Neuronal stem cell (in vitro differentiated cells): Measurements from ENCODE around the gene CCDC192.

ENCODE experiments used
- DNase-seq: peaks from one replicate; pipeline ENCODE4 v3.0.0-alpha.2; 2013; ENCODE audit warnings: low spot score
- H2AFZ ChIP-seq: one replicate; pipeline ENCODE4 v1.6.1; 2013; ENCODE audit warnings: mild to moderate bottlenecking, low read length, inconsistent platforms
- H2AK5ac ChIP-seq: 2 replicates; pipeline ENCODE4 v1.6.1; 2013; ENCODE audit warnings: low read depth, mild to moderate bottlenecking, inconsistent platforms, low read length, moderate library complexity, mixed read lengths
- H2BK120ac ChIP-seq: 2 replicates; pipeline ENCODE4 v1.6.1; 2013; ENCODE audit warnings: low read depth, mild to moderate bottlenecking, inconsistent platforms, low read length, moderate library complexity, mixed read lengths
- H2BK12ac ChIP-seq: one replicate; pipeline ENCODE4 v1.6.1; 2013; ENCODE audit warnings: low read length, inconsistent platforms
- H2BK15ac ChIP-seq: 2 replicates; pipeline ENCODE4 v1.6.1; 2013; ENCODE audit warnings: mild to moderate bottlenecking, low read length, inconsistent platforms, mixed read lengths
- H2BK5ac ChIP-seq: one replicate; pipeline ENCODE4 v1.6.1; 2013; ENCODE audit warnings: inconsistent platforms, mild to moderate bottlenecking, low read length, moderate library complexity
- H3K14ac ChIP-seq: one replicate; pipeline ENCODE4 v1.6.1; 2013; ENCODE audit warnings: low read length, inconsistent platforms
- H3K18ac ChIP-seq: 2 replicates; pipeline ENCODE4 v1.6.1; 2013; ENCODE audit warnings: low read length, inconsistent platforms
- H3K23ac ChIP-seq: 2 replicates; pipeline ENCODE4 v1.6.1; 2013; ENCODE audit warnings: low read depth, mild to moderate bottlenecking, mixed read lengths, low read length, inconsistent platforms; ENCODE audit not compliant: poor library complexity
- H3K27ac ChIP-seq: replicated peaks from 3 replicates; pipeline ENCODE4 v1.5.1; 2013; ENCODE audit warnings: low read length, inconsistent platforms
- H3K27me3 ChIP-seq, 3 experiments: 2 replicates each; pipeline ENCODE4 v1.6.1; 2013; ENCODE audit warnings: low read length in 3 of 3, mild to moderate bottlenecking in 2 of 3, inconsistent platforms in 1 of 3, low read depth in 1 of 3, mixed read lengths in 1 of 3, moderate library complexity in 1 of 3; ENCODE audit not compliant: control insufficient read depth in 3 of 3, insufficient read depth in 3 of 3
- H3K36me3 ChIP-seq, 2 donors: replicated peaks in 1 of 2; 2 replicates each; pipeline ENCODE4 v1.6.1; 2013; ENCODE audit warnings: low read length in 2 of 2; ENCODE audit not compliant: control insufficient read depth in 2 of 2, insufficient read depth in 2 of 2
- H3K4ac ChIP-seq: 2 replicates; pipeline ENCODE4 v1.6.1; 2013; ENCODE audit warnings: inconsistent platforms, mild to moderate bottlenecking, low read length, moderate library complexity
- H3K4me1 ChIP-seq, 2 donors: 1 replicate in 1 of 2; 2 replicates in 1 of 2; pipeline ENCODE4 v1.6.1; 2013; ENCODE audit warnings: low read length in 2 of 2, low read depth in 1 of 2; ENCODE audit not compliant: control insufficient read depth in 2 of 2, insufficient read depth in 1 of 2
- H3K4me2 ChIP-seq: one replicate; pipeline ENCODE4 v1.6.1; 2013; ENCODE audit warnings: mild to moderate bottlenecking, low read length, inconsistent platforms; ENCODE audit not compliant: insufficient read depth, poor library complexity, severe bottlenecking
- H3K4me3 ChIP-seq, 2 donors: 2 replicates each; pipeline ENCODE4 v1.5.1; 2013; ENCODE audit warnings: low read length in 2 of 2, mild to moderate bottlenecking in 2 of 2, inconsistent platforms in 1 of 2, moderate library complexity in 1 of 2
- H3K79me1 ChIP-seq: one replicate; pipeline ENCODE4 v1.6.1; 2013; ENCODE audit warnings: low read depth, mild to moderate bottlenecking, inconsistent platforms, low read length, moderate library complexity
- H3K9ac ChIP-seq: one replicate; pipeline ENCODE4 v1.6.1; 2013; ENCODE audit warnings: mild to moderate bottlenecking, low read depth, low read length, inconsistent platforms; ENCODE audit not compliant: poor library complexity
- H3K9me3 ChIP-seq, 2 donors: replicated peaks in 1 of 2; 2 replicates each; pipeline versions ENCODE3 to v1.6.1; 2013; ENCODE audit warnings: low read length in 2 of 2, mild to moderate bottlenecking in 2 of 2, inconsistent platforms in 1 of 2, low read depth in 1 of 2, mixed read lengths in 1 of 2, moderate library complexity in 1 of 2; ENCODE audit not compliant: control insufficient read depth in 2 of 2, insufficient read depth in 1 of 2
- H4K8ac ChIP-seq: one replicate; pipeline ENCODE4 v1.6.1; 2013; ENCODE audit warnings: low read depth, mild to moderate bottlenecking, inconsistent platforms, low read length, moderate library complexity
- H4K91ac ChIP-seq: one replicate; pipeline ENCODE4 v1.6.1; 2013; ENCODE audit warnings: low read length, low read depth, mild to moderate bottlenecking, inconsistent platforms; ENCODE audit not compliant: poor library complexity
- WGBS, 2 donors: extraction: QIAGEN DNeasy Blood & Tissue Kit; methylation state at CpG; one replicate each; pipeline ENCODE4 v1.1.7; 2013; ENCODE audit warnings: missing lambda C conversion rate in 2 of 2, mixed read lengths in 1 of 2; ENCODE audit not compliant: insufficient read length in 2 of 2, insufficient replicate concordance in 1 of 2; ENCODE audit errors: extremely low coverage in 2 of 2; 5-methylcytosine and 5-hydroxymethylcytosine counted together

Gene CCDC192

GRCh38 chr5:127863610-127864395 lies 160.6 kb downstream of the CCDC192 start:
- Histone ChIP-seq H3K9me3 (peaks cover 0 to 3% of the 10 kb centered on the region in 2 donors), H3K36me3 (no peaks in the 10 kb centered on the region), H2BK12ac (no peak overlapping the region), H3K4me3 (no peak overlapping the region), H3K9ac (no peak overlapping the region), H3K4me1 (no peaks in the 10 kb centered on the region), H4K91ac (no peak overlapping the region), H3K18ac (no peak overlapping the region), H3K79me1 (no peaks in the 10 kb centered on the region), H3K27ac (no peak overlapping the region), H3K4me2 (no peak overlapping the region), H2BK120ac (no peak overlapping the region), H2BK5ac (no peak overlapping the region), H3K23ac (no peak overlapping the region), H2AK5ac (no peak overlapping the region), H4K8ac (no peak overlapping the region), H2BK15ac (no peak overlapping the region), H2AFZ (no peak overlapping the region), H3K14ac (no peak overlapping the region), H3K4ac (no peak overlapping the region), H3K27me3 (no peaks in the 10 kb centered on the region)
- DNase-seq = no peak
- no CpG with 5 or more reads among the region's 7 CpGs for WGBS, 2 donors

DNA sequence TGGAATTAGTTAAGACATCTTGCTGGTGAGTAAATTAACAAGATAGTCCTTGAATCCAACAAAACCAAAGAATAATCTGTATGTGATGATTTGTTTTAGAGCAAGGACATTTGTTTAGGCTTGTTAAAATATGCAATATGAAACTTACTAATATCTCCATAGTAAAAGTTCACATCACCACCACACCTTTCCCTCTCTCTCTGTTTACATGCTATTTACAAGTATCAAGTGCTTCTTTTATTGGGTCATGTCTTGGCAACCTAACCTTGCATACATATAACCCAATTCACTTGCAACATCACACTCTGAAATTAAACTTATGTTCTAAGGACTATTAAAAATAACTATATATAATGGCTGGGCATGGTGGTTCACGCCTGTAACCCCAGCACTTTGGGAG lies 161.3 kb downstream of the CCDC192 start:
- Histone ChIP-seq H4K91ac (no peak overlapping the region), H3K14ac (no peak overlapping the region), H2BK12ac (no peak overlapping the region), H3K4ac (no peak overlapping the region), H3K27me3 (no peaks in the 10 kb centered on the region), H3K4me2 (no peak overlapping the region), H3K4me3 (no peak overlapping the region), H4K8ac (no peak overlapping the region), H3K36me3 (no peaks in the 10 kb centered on the region), H3K9ac (no peak overlapping the region), H3K4me1 (no peaks in the 10 kb centered on the region), H3K9me3 (peaks cover 0 to 3% of the 10 kb centered on the region in 2 donors), H3K79me1 (no peaks in the 10 kb centered on the region), H3K18ac (no peak overlapping the region), H2BK120ac (no peak overlapping the region), H3K27ac (no peak overlapping the region), H2AK5ac (no peak overlapping the region), H2AFZ (no peak overlapping the region), H2BK5ac (no peak overlapping the region), H2BK15ac (no peak overlapping the region), H3K23ac (no peak overlapping the region)
- DNase-seq = no peak
- WGBS, 2 donors = no CpG with 5 or more reads among the region's 1 CpG

DNA sequence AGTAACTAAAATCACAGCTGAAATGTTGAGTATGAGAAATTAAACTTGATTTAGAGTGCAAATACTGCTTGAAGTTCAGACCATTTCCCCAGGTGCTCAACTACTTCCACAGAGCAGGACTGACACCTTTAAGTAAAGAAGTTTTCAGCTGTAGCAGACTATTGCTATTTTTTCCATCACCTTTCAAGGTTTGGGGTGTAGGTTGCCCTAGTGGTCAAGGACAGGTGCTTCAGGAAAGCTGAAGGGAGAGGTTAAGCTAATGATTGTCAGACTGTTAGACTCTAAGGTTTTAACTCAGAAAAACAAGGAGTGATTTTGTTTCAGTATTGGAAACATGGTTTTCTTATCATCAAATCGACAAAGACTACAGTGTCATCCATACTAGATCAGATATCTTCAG lies 162.1 kb downstream of the CCDC192 start:
- Histone ChIP-seq H3K18ac (no peak overlapping the region), H3K27ac (no peak overlapping the region), H2BK12ac (no peak overlapping the region), H3K9me3 (no peaks in the 10 kb centered on the region), H3K4me1 (no peaks in the 10 kb centered on the region), H4K8ac (no peak overlapping the region), H2BK15ac (no peak overlapping the region), H3K4me2 (no peak overlapping the region), H2BK5ac (no peak overlapping the region), H3K4me3 (no peak overlapping the region), H3K79me1 (no peaks in the 10 kb centered on the region), H2AFZ (no peak overlapping the region), H2AK5ac (no peak overlapping the region), H3K14ac (no peak overlapping the region), H4K91ac (no peak overlapping the region), H3K23ac (no peak overlapping the region), H3K4ac (no peak overlapping the region), H3K27me3 (no peaks in the 10 kb centered on the region), H3K36me3 (no peaks in the 10 kb centered on the region), H2BK120ac (no peak overlapping the region), H3K9ac (no peak overlapping the region)
- DNase-seq = no peak
- WGBS, 2 donors = no CpG with 5 or more reads among the region's 1 CpG

- Histone ChIP-seq H2AFZ (no peak overlapping the region), H3K4ac (no peak overlapping the region), H4K8ac (no peak overlapping the region), H3K36me3 (no peaks in the 10 kb centered on the region), H3K27me3 (no peaks in the 10 kb centered on the region), H3K4me2 (no peak overlapping the region), H3K4me3 (no peak overlapping the region), H2BK12ac (no peak overlapping the region), H2BK15ac (no peak overlapping the region), H4K91ac (no peak overlapping the region), H3K14ac (no peak overlapping the region), H3K27ac (no peak overlapping the region), H3K23ac (no peak overlapping the region), H3K79me1 (no peaks in the 10 kb centered on the region), H3K18ac (no peak overlapping the region), H2BK5ac (no peak overlapping the region), H2AK5ac (no peak overlapping the region), H3K4me1 (peaks cover 0 to 3% of the 10 kb centered on the region in 2 donors), H3K9me3 (no peaks in the 10 kb centered on the region), H2BK120ac (no peak overlapping the region), H3K9ac (no peak overlapping the region)
- no CpG with 5 or more reads among the region's 6 CpGs for WGBS, 2 donors
- DNase-seq = no peak
Observed at GRCh38 chr5:127867022-127867783, 164.0 kb downstream of the CCDC192 start.
